Measurements from ENCODE around the gene DCAF8. TPM values are rescaled to one million over a fixed set of nuclear protein-coding genes. Genes with fewer than 3 reads are reported as not detected.

DCAF8 gene
- total RNA-seq, 1 donor from 2014 or later: 88.1 TPM

DNA sequence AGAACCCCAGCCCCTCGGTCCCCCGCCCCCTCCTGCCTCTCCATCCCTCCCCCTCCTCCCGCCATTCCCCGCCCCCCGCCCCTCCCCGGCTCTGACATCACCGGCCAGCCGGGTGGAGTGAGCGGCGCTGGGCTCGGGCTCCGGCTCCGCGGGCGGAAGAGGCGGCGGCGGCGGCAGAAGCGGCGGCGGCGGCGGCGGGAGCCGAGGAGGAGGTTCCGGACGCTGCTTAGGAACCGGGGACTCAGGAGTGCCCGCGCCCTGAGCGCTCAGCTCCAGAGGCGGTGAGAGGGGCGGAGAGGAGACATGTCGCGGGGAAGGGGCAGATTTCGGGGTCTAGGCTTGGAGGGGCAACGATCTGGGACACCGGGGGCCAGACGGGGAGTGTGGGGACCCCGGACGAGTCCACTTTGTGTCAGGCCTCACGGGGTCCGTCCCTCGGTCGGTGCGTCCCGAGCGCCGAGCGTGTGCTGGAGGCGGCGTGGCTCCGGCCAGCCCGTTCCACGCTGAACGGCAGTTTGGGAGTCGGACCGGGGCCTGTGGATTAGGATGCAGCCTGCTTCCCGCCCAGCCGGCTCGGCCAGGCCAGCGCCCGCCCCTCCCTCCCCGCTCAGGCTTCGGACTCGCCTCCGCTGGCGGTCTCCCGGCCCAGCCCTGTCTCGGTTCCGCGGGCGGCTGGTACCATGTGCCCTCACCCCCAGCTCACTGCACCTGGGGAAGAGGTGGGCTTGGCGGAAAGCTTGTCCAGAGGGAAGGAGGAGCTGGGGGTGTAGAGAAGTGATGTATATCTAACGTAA is 56.9 kb downstream of the DCAF8 start, which contains the start of gene PEA15:
PEA15 (plus strand) TSS at position 143 of the 794 bp plus-strand sequence. CDS start 6,161 bp downstream, outside the sequence.
- DNase-seq (ENCODE audit: low read depth, low spot score): no peak

DNA sequence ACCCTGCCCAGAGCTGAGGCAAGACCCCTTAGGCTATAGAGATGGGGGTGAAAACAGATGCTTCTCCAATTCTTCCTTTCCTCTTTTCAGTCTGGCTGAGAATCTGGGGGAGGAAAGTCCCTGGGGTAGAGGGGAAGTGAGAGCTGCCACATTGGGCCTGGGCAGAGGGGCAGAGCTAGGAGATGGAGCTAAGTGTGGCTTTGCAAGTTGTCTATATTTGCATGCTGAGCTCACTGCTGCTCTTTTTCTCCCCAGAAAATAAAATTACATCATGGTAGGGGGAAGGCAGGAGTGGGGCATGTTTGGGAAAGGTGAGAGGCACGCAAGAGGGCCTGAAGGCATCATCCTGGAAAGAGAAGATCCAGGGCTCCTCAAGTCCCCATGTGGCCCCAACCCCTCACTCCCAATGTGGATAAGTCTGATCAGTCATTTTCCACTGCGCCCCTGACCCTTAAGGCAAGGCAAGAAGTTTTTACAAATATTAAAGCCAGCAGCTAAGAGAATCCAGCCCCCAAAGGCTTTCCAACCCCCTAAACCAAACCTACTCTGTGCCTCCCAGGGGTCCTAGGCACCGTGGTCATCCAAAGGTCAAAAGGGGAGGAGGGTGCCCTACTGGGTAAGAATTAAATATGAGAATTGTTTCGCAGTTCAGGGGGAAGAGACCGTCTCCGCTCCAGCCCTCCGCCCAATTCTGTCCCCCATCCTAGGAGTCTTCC is 57.7 kb downstream of the DCAF8 start:
- DNase-seq (ENCODE audit: low read depth, low spot score): no peak

DNA sequence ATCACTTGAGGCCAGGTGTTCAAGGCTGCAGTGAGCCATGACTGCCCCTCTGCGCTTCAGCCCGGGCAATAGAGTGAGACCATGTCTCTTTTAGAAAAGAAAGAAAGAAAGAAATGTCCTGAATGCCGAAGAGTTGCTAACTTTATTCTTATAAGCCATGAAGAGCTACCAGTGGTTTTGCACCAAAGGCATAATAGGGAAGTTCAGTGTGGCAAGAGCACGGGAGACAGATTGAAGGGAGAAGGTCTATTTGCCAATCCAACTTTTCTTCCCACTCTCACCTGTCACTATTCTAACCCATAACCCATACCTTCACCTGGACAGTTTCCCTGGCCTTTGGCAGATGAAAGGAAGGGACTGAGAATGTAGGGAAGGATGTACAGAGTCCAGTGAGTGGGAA is 61.6 kb downstream of the DCAF8 start:
- no peak for DNase-seq (ENCODE audit: low read depth, low spot score)

DNA sequence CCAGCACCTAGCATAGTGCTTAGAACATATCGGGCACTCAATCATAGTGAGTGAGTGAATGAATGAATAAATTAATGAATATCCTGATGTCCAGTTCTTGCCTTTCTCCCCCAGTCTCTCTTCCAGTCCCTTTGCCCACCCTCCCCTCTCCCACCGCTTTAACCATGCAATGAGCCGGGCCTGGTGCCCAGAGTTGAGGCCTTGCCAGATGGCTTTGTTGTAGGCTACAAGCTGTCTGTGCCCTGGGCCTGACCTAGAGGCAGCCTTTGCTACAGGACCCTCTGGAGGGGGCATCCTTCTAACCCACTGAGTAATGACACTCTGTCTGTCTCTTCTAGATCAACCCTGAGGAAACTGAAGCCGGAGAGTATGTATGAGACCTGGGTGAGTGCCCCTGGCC is 65.1 kb downstream of the DCAF8 start:
- DNase-seq (ENCODE audit: low read depth, low spot score): no peak

- no peak for DNase-seq (ENCODE audit: low read depth, low spot score)
Observed at GRCh38 chr1:160196143-160196542, 66.2 kb downstream of the DCAF8 start.

DNA sequence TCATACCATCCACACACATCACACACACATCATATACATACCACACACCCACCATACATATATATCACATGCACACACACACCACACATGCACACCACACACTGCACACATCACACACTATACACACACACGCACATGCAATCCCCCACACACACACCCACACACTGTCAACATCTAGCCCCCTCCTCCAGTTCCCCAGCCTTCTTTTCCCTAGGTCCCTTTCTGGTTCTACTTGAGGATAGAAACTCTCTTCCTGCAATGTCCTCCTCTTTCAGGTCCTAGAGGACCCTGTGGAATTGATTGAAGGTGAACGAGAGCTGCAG is 67.7 kb downstream of the DCAF8 start:
- no peak for DNase-seq (ENCODE audit: low read depth, low spot score)

DNA sequence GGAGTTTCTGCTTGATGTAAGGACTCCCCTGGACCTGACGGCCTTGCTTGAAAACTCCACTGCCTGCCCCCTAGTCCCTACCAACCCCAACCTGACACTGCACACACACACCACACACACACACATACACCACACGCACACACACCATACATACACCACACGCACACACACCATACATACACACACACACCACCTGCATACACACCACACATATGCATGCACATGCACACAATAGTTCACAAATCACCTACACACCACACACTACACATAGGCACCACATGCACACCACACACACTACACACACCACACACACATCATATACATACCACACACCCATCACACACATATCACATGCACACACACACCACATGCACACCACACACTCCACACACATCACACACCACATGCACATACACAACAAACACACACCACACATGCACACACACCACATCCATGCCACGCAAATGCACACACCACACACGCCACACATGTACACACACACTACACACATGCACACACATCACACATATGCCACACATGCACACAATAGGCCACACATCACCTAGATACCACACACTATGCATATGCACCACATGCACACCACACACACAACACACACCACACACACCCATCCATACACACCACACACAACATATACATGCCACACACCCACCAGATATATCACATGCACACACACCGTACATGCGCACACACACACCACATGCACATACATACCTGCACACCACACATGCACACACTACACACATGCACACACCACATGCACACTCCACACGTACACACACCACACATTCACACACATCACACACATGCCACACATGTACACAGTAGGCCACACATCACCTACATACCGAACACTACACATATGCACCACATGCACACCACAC is 68.3 kb downstream of the DCAF8 start:
- no peak for DNase-seq (ENCODE audit: low read depth, low spot score)

DNA sequence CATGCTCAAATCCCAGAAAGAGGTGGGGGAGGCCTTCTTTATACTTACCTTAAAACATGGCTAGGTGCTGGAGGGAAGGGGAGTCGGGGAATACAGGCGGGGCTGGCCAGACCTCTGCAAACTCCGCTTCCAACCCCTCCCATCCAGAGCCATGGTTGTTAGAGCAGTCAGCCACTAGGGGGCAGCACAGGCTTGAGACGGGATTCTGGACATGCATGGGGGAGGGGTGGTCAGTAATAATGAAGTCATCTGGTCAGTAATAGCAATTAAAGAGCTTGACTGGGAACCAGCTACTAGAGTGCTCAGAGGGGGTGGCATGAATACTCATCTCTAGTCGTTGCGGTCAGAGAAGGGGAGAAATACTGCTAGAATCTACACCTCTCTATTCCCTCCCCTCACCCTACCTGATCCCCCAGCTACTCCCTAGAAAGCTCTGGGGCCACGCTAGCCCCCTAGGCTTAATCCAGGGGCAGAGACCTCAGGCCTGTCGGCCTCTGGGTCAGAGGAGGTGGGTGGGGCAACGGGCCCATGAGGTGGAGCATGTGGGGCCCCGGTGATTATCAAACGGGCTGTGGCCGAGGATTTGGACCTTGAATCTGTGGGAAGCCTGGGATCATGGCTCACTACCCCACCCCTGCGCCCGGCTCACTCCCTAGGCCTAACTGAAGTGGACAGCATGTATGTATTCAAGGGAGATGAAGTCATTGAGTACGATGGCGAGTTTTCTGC is 69.1 kb downstream of the DCAF8 start:
- peak; percentile 52 for DNase-seq (ENCODE audit: low read depth, low spot score)

DNA sequence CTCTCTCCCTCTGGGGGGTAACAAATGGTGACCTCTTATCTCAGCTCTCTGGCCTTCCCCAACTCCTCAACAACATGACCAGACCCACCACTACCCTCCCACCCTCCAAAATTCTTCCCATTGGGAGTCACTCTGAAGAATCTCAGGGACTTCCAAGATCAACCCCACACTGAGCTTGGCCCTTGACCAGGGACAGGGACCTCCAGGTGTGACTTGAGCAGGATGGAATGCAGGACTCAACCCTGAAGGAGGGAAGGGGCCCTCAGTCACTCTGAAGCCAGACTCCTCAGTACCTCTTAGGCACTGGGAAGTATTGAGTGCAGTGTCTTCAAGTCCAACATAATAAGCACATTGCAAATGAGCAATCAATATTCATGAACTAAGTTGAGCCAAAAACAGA is 70.1 kb downstream of the DCAF8 start:
- no peak for DNase-seq (ENCODE audit: low read depth, low spot score)

DNA sequence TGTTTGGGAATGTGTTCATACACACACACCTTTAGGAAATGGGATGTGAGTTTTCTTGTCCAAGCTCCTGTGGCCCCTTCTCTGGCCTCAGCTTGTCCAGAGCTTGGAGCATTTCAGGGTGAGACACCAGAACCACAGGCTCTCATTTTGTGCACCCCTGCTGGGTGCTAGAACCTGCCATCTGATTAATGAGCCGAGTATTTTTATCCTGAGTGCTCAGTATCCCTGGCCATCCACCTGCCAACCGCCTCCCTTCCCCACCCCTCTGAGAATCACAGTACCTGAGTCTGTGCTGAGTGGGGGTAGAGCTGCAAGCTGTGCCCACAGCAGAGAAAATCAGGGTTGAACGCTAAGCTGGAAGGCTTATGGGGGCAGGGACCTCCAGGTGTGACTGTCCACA is 70.6 kb downstream of the DCAF8 start:
- DNase-seq (ENCODE audit: low read depth, low spot score): no peak

- no peak for DNase-seq (ENCODE audit: low read depth, low spot score)
Observed at GRCh38 chr1:160189649-160190625, 72.4 kb downstream of the DCAF8 start, which contains the start of gene CASQ1. TSS of gene CASQ1 (plus strand) at chr1:160190575. CDS start at chr1:160190752, 177 bp downstream.

DNA sequence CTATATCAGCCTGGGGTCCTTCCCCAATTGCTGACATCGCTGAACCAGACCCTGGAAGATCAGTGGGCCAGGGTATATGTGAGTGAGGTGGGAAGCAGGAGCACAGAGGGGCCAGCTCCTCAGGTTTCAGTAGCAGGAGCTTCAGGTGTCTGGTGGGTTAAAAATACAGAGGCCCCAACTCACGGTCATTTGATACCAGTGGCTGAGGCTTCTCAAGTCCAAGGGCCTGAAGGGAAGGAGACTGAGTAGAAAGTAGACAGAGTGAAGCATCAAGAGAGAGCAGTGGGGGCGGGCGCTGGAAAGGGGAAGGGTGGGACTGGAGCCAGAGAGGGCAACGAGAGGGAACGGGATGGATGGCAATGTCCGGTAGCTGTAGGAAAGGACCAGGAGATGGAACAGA is 74.0 kb downstream of the DCAF8 start:
- DNase-seq (ENCODE audit: low read depth, low spot score): no peak

- DNase-seq (ENCODE audit: low read depth, low spot score): no peak
Observed at GRCh38 chr1:160187407-160187806, 74.9 kb downstream of the DCAF8 start.

- DNase-seq (ENCODE audit: low read depth, low spot score): no peak
Observed at GRCh38 chr1:160186729-160187128, 75.6 kb downstream of the DCAF8 start.

GRCh38 chr1:160186246-160186645 is 76.1 kb downstream of the DCAF8 start:
- DNase-seq (ENCODE audit: low read depth, low spot score): no peak

- no peak for DNase-seq (ENCODE audit: low read depth, low spot score)
Observed at GRCh38 chr1:160179336-160179735, 83.0 kb downstream of the DCAF8 start.

DNA sequence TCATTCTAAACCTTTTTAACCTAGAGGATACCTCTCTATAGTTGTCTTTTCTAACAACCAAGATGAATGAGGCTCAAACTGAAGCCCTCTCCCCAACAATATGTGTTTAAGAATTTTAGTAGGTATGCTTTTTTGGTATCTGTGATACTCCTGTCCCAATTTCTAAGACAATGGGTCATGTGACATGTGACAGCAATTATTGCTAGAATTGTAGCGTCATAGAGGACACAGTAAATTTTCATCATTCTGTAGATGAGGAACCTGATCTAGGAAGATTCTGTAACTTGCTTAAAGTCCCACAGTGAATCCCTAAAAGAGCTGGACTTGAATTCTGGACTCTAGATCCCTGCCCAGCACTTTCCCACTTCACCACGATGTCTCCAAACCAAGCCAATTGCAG is 83.6 kb downstream of the DCAF8 start:
- DNase-seq (ENCODE audit: low read depth, low spot score): no peak

DNA sequence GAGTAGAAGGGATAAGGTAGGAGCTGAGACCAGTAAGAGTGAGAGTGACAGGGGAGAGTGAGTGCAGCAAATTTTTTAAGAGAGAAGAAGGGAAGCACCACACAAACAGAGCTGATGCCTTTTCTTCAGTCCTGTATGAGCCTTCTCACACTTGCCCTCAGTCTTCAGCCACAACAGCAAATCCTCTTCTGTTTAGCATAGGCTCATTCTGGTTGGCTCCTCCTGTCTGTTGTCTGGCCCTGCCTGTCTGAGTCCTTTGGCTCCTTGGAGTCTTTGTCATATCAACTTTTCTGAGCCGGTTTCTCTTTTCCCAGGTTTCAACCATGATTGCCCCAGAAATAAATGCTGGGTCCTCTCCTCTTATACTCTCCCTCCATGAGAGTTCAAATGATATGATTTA is 84.7 kb downstream of the DCAF8 start:
- DNase-seq (ENCODE audit: low read depth, low spot score): no peak

- no peak for DNase-seq (ENCODE audit: low read depth, low spot score)
Observed at GRCh38 chr1:160177231-160177630, 85.1 kb downstream of the DCAF8 start.

DNA sequence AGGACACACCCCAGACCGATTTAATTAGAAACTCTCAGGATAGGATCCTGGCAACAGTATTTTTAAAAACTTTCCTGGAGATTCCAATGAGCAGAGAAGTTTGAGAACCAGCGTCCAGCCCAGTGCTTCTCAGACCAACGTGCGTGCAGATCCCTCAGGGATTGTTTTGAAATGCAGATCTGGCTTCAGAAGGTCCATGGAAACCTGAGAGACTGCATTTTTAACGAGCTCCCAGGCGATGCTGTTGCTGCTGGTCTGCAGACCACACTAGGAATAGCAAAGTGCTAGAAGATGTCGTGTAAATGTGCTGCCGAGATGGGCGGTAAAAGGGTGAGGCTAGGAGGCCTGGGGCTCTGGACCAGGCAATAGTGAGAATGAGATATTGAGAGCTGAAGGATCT is 90.4 kb downstream of the DCAF8 start:
- no peak for DNase-seq (ENCODE audit: low read depth, low spot score)
